KBM-7 (cell line): ENCODE measurements around the gene VAPA.
A peak's percentile ranks its signal among the peaks of the same experiment; 100 is the strongest.
"Not testable (repeated sequence)": the region's sequence is repeated elsewhere in the genome, so short reads cannot be mapped to it uniquely, and the experiment has no call there.

Source experiments
- DNase-seq: peaks from one replicate; pipeline ENCODE4 v3.0.0-alpha.2; 2015
- in situ Hi-C: fragments of 300-500 bp; cut with MboI; formaldehyde crosslinking; loops from 2 replicates; pipeline ENCODE4 v1.14.3; 2020; ENCODE audit warnings: low sequenced_read_pairs, low pct_unique_long_range_greater_than_20kb, mixed read lengths

VAPA gene

DNA sequence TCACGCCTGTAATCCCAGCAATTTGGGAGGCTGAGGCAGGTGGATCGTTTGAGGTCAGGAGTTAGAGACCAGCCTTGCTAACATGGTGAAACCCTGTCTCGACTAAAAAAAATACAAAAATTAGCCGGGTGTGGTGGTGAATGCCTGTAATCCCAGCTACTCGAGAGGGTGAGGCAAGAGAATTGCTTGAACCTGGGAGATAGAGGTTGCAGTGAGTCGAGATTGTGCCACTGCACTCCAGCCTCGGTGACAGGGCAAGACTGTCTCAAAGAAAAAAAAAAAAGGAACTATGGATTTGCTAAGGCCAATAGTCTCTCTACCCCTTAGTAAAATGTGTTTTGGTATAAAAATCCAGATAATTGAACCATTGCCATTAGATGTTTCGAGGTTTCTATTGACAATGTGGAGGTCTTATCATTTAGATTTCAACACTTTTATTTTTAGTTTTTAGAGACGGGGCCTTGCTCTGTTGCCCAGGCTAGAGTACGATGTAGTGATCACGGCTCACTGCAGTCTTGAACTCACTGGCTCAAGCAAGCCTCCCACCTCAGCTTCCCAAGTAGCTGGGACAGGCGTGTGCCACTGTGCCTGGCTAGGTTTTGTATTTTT, 29.2 kb upstream of the VAPA start:
- DNase-seq = no peak
- in situ Hi-C loops = no loop called here

DNA sequence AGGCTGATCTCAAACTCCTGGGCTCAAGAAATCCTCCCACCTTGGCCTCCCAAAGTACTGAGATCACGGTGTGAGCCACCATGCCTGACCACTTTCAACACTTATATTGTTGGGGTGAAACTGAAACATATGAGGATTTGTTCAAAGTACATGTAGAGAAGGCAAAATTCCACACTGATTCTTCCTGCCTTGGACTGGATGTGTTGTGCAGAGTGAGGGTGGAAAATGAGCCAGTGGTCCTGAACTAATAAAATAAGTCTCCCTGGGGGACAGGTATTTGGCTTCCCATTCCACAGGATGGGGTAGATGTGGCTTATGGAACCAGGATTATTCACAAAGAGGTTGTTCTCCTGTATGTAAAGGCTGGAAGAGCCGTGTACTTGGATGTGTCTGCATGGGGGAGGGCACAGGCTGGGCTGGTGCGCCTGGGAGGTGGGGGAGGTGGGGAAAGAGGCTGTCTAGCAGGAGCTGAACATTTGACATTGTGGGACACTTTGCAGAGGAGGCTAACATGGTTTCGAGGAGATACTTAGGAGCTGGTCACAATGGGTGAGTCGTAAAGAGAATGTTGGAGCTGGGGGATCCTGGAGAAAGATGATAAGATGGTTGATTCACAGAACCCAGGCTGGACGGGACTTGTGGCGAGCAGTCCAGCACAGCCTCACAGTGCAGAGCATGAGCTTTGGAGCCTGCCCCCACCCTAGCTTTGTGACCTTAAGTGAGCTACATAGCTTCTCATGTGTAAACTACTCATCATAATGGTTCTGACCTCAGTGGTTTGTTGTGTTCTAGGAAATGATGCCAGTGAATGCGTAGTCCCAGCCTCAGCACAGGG, 28.4 kb upstream of the VAPA start, which contains the start of gene TXNDC2:
Gene TXNDC2 (plus strand): TSS at position 804 of the 835 bp plus-strand sequence. CDS start 708 bp downstream, outside the sequence.
- in situ Hi-C loops = no loop called here
- DNase-seq = no peak

DNA sequence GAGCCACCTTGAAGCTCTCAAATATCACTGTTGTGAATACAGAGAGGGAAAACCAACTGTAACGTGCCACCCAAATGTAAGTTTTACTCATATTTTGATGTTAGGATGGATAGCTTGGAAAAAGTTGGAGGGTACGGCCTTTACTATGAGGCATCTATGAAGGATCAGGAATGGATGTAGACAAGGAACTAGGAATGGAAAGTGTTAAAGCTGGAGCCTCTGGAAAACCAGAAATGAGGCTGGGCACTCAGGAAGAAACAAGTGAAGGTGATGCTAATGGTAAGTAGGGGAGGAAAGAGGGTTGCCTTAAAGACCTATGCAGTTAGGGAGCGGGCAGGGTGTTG, 27.8 kb upstream of the VAPA start:
- no peak for DNase-seq
- in situ Hi-C loops = no loop called here

DNA sequence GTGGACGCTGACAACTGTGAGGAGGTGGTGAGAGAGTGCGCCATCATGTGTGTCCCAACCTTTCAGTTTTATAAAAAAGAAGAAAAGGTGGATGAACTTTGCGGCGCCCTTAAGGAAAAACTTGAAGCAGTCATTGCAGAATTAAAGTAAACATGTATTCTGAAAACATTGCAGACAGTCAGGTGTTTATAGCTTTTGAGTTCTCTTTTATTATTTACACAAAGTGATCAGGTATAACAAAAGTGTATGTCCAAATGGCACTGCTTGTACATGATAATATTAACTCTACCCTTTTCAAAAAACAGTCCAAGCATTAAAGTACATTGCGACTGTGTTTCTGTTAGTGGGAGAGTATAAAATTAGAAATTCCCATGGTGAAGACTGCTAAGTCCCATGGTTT, 25.8 kb upstream of the VAPA start:
- DNase-seq = no peak
- in situ Hi-C loops = no loop called here

DNA sequence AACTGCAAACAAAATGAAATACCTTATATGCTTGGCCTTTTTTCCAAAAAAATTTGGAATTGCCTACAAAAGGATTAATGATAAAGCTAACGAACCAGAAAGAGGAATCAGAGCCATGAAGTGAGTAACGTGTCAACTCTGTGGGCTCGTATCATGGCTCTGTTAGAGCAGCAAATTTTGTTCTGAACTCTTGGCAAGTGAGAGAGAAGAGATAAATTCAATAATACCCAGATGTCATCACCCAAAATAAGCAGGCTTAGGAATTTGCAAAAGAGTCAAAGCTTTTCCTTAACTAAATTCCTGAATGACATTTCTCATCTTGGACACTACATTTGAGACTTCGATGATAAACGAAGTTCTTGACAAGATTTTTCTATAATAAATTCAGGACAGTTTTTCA, 23.6 kb upstream of the VAPA start:
- in situ Hi-C loops = no loop called here
- DNase-seq = no peak

DNA sequence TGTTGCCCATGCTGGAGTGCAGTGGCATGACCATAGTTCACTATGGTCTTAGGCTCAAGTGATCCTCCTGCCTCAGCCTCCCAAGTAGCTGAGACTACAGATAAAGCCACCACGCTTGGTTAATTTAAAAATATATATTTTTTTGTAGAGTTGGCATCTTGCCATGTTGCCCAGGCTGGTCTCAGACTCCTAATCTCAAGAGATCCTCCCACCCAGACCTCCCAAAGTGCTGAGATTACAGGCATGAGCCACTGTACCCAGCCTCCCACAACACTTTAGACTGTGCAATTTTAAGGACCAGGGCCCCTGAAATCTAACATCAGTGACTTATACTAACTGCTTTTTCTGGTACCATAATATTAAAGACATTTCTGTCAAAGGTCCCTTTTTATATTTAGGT, 22.9 kb upstream of the VAPA start:
- in situ Hi-C loops = no loop called here

DNA sequence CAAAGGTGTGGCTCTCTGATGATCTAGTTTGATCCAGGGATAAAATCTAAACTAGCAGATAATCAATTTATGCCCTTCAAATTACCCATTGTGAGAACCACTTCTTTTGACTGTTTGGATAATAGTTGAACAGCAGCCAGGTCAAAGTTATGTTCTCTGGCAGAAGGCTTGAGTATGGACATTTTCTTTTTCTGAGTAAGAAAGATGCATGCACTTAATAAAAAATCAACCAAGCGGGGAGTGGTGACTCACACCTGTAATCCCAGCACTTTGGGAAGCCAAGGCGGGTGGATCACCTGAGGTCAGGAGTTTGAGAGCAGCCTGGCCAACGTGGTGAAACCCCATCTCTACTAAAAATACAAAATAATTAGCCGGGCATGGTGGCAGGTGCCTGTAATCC, 22.3 kb upstream of the VAPA start:
- DNase-seq, in situ Hi-C loops: not testable (repeated sequence)

More for the DNA sequence above, 22.9 kb upstream of the VAPA start:
- no peak for DNase-seq

DNA sequence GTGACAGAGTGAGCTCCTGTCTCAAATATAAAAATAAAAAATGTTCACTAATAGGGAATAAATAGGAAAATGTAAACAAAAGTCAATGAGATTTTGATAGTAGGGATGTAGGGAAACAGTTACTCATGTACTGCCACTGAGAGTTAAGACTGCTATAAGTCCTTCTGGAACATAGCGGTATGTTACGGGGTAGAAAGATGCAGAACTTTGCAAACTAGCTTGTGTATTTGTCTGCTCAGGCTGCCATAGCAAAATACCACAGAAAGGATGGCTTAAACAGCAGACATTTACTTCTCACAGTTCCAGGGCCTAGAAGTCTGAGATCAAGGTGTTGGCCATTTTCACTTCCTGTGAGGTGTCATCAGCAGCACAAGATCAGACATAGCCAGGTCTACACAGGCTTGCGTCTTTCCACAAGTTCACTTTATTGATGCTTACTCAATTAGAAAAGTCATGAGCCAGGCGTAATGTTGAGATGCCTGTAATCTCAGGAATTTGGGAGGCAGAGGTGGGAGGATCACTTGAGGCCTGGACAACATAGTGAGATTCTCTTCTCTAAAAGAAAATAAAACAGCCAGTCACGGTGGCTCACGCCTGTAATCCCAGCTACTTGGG, 19.3 kb upstream of the VAPA start:
- no peak for DNase-seq
- in situ Hi-C loops = no loop called here

DNA sequence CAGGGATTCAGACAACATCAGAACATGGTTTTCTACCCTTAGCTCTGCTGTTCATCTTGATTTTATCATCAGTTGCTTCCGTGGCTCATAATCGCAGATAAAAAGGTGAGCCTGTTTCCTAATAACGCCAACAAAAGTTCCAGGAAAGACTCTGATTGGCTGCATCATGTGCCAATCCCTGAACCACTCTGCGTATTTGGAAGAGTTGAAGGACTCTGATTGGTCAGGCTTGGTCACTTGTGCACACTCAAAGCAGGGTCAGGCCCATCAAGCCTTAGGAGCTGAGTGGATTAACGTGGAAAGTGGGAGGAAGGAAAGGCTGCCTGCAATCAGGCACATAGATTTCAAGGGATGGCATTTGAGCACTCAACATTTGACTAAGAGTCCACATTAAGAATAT, 16.7 kb upstream of the VAPA start:
- no peak for DNase-seq
- in situ Hi-C loops = no loop called here

DNA sequence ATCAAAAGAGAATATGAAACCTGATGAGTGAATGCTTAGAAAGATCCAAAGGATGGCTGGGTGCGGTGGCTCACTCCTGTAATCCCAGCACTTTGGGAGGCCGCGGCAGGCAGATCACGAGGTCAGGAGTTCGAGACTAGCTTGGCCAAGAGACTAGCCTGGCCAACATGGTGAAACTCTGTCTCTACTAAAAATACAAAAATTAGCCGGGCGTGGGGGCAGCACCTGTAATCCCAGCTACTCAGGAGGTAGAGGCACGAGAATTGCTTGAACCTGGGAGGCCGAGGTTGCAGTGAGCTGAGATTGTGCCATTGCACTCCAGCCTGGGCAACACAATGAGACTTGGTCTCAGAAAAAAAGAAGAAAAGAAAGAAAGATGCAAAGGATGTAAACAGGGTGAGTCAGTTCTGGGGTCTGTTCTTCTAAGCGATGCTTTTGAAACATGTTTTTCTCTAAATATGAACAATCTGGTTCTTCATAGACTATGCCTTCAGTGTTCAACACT, 16.0 kb upstream of the VAPA start:
- in situ Hi-C loops, DNase-seq: not testable (repeated sequence)

DNA sequence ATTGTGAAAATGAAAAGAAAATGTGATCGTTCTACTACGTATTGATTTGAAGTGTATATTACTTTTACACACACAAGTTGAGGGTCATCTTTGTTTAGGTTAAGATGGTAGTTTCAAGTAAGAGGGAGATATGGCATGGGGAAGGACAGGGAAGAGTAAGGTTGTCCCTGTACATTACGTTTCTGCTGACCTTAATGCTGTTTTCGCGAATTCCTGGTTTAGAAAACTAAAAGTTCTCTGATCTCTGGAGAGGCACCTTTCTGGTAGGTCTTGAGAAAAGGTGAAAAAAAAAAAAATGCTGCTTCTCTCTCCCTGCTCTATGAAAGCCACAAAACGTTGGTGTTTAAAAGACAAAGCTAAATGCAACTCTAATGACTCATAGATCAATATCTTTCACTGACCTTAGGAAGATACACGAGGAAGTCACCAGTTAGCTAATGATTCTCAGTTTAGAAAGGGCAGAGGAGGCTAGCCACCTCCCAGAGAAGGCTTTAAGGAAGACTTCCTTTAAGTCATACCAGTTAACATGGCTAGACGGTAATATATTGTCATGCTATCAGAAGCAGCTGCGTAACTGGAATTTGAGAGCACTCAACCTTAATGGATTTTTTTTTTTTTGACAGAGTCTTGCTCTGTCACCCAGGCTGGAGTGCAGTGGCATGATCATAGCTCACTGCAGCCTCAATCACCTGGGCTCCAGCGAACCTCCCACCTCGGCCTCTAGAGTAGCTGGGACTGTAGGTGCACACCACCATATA, 14.8 kb upstream of the VAPA start:
- in situ Hi-C loops = no loop called here
- peak; percentile 60 for DNase-seq

DNA sequence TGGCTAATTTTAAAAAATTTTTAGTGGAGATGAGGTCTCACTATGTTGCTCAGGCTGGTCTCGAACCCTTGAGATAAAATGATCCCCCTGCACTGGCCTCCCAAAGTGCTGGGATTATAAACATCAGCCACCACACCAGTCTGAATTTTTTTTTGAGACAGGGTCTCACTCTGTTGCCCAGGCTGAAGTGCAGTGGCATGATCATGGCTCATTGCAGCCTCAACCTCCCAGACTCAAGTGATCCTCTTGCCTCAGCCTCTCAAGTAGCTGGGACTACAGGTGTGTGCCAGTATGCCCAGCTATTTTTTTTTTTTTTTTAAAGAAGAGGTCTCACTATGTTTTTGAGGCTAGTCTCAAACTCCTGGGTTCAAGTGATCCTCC, 14.3 kb upstream of the VAPA start:
- in situ Hi-C loops, DNase-seq: not testable (repeated sequence)

DNA sequence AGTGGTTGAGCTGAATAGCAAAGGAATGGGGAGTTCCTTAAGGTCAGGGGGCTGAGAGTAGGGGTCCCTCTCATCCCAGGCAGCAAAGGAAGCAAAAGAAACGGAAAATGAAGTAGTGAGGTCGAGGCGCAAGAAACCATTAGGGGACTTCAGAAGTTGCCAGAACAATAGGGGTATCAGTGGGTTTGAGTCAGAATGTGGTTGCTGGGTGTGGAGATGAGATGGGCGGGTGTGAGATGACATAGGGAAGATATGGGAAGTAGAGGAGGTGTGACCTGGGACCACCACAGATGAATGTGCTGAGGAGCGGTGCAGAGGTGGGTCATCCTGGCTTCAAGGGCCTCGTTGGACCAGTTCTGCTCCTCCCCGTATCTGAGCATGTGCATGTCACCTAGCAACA, 13.1 kb upstream of the VAPA start:
- in situ Hi-C loops = no loop called here
- DNase-seq = no peak

DNA sequence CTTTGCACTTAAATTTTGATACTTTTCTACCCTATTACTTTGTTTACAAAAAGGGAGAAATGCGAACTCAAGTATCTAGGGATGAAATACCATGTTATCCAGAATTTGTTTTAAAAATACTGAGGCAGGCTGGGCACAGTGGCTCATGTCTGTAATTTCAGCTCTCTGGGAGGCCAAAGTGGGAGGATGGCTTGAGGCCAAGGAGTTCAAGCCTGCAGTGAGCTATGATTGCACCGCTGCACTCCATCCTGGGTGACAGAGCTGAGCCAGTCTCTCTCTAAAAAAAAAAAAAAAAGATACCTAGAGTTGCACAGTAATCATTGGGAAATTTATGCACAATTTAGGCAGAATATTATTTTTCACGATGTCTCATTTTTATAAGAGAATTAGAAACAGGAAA, 12.4 kb upstream of the VAPA start:
- no peak for DNase-seq
- in situ Hi-C loops = no loop called here

DNA sequence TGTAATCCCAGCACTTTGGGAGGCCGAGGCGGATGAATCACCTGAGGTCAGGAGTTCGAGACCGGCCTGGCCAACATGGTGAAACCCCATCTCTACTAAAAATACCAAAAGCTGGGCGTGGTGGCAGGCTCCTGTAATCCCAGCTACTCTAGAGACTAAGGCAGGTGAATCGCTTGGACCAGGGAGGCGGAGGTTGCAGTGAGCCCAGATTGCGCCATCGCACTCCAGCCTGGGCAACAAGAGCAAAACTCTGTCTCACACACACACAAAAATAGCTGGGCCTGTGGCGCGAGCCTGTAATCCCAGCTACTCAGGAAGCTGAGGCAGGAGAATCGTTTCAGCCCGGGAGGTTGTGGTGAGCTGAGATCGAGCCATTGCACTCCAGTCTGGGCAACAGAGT, 11.6 kb upstream of the VAPA start:
- in situ Hi-C loops = not testable (repeated sequence)

DNA sequence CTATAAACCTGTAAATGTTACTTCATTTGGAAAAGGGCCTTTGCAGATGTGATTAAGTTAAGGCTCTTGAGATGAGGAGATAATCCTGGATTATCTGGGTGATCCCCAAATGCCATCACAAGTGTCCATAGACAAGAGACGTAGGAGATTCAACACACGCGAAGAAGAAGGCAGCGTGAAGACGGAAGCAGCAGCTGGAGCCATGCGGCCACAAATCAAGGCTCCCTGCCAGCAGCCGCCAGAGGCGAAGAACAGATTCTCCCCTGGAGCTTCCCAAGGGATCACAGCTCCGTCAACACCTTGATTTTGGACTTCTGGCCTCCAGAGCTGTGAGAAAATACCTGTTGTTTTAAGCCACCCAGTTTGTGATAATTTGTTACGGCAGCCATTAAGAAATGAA, 11.0 kb upstream of the VAPA start:
- in situ Hi-C loops = no loop called here
- no peak for DNase-seq

More for the DNA sequence above, 11.6 kb upstream of the VAPA start:
- not testable (repeated sequence) for DNase-seq

DNA sequence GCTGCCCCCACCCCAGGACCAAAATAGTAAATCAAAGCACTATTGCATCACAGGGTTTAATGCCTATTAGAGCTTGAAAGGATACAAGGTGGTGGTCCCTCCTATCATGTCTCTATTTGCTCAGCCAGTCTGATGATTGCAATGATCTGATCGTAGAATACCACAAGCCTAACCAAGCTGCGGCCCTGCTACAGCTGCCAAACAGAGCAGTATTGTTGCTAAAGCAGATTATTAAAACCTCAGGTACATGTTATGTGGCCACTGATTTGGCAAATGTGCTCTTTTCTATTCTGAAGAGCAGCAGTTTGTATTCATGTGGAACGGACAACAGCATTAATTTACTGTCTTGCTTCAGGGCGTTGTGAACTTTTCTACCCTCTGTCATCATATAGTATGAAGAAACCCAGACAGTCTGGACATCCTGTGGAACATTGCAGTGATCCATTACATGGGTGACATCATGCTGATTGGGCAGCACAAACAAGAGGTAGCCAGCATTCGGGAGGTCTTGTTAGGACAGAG, 8.4 kb upstream of the VAPA start:
- DNase-seq = no peak

DNA sequence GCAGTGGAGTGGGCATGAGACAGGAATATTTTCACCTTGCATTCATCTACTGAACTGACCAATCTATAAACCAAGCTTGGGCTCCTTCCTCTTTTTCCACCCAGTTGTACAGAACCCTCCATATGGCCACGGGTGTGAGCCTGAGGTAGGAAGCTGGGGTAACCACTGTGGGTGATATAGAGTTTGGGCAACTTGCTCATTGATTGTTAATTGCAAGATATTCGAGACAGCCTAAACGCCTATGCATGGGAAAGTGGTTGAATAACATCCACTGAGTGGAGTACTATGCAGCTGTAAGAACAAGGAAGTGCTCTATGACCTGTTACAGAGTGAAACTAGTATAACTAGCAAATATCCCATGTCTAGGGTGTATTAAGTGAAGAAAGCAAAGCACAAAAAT, 7.3 kb upstream of the VAPA start:
- peak; percentile 60 for DNase-seq
- in situ Hi-C loops = no loop called here

More for the DNA sequence above, 8.4 kb upstream of the VAPA start:
- in situ Hi-C loops = no loop called here

DNA sequence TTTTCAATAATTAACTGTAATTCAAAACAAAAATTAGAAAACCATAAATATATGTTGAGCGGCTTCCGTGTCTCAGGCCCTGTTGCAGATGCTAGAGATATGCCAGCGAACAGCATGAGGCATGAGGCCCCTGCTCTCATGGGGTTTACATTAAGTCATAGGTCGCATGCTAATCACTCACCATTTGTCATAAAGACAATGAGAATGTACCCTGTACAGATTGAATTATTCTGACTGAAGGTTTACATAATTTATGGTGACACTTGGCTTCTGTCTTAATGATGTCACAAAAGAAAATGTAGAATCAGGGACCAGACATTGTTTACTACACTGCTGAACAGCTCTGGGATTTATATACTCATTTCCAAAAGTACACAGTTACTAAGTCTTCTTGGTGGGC, 5.9 kb upstream of the VAPA start:
- DNase-seq = no peak
- in situ Hi-C loops = no loop called here
